Endothelial cell of umbilical vein (primary cell): ENCODE measurements around the gene OTULINL.

Experiments used
- EZH2 ChIP-seq: IDR thresholded peaks from 2 replicates; pipeline ENCODE4 v1.6.1; 2012; ENCODE audit warnings: borderline replicate concordance, low read depth, mild to moderate bottlenecking, moderate library complexity, low read length, inconsistent platforms; ENCODE audit not compliant: severe bottlenecking
- JUN ChIP-seq: IDR thresholded peaks from 2 replicates; pipeline ENCODE4 v1.6.1; 2011; ENCODE audit warnings: borderline replicate concordance, low read depth; ENCODE audit not compliant: insufficient read length, insufficient read depth
- POLR2A ChIP-seq: IDR thresholded peaks from 2 replicates; pipeline ENCODE4 v1.6.1; 2012; ENCODE audit warnings: low read depth, mild to moderate bottlenecking, control low read depth, low read length
- POLR2AphosphoS5 ChIP-seq: IDR thresholded peaks from 2 replicates; pipeline ENCODE4 v1.6.1; 2012; ENCODE audit warnings: low read depth, mild to moderate bottlenecking, control low read depth, low read length, moderate library complexity; ENCODE audit not compliant: insufficient read depth
- TF ChIP-seq, protein P1 (sequence below), 2 donors: IDR thresholded peaks; 1 replicate in 1 of 2; 2 replicates in 1 of 2; pipeline ENCODE4 v1.5.1; 2011; ENCODE audit warnings: low read length in 2 of 2, mild to moderate bottlenecking in 2 of 2, moderate library complexity in 2 of 2, control low read depth in 1 of 2, inconsistent platforms in 1 of 2, low read depth in 1 of 2; ENCODE audit not compliant: insufficient read depth in 1 of 2; ENCODE audit errors: extremely low read depth in 1 of 2
- TF ChIP-seq, protein P2 (sequence below): IDR thresholded peaks from 2 replicates; pipeline ENCODE4 v1.6.1; 2011; ENCODE audit not compliant: insufficient read depth, insufficient read length

DNA sequence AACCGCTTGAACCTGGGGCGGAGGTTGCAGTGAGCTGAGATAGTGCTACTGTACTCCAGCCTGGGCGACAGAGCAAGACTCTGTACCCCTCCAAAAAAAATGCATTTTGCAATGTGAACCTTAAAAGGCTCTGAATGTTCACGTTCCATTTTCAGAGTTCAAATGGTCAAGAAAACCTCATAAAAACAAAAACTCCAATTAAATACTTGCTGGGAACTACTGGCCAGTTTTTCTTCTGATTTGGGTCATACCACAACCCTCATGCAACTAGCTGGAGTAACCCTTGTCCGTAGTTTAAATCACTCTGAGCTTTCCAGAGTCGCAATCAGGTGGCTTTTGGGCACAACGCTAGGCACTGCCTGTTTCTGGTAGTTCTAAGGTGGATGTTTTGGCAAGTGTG is 2.3 kb upstream of the OTULINL start:
- TF ChIP-seq, protein P1, sequence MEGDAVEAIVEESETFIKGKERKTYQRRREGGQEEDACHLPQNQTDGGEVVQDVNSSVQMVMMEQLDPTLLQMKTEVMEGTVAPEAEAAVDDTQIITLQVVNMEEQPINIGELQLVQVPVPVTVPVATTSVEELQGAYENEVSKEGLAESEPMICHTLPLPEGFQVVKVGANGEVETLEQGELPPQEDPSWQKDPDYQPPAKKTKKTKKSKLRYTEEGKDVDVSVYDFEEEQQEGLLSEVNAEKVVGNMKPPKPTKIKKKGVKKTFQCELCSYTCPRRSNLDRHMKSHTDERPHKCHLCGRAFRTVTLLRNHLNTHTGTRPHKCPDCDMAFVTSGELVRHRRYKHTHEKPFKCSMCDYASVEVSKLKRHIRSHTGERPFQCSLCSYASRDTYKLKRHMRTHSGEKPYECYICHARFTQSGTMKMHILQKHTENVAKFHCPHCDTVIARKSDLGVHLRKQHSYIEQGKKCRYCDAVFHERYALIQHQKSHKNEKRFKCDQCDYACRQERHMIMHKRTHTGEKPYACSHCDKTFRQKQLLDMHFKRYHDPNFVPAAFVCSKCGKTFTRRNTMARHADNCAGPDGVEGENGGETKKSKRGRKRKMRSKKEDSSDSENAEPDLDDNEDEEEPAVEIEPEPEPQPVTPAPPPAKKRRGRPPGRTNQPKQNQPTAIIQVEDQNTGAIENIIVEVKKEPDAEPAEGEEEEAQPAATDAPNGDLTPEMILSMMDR (IDR thresholded peaks at IDR 0.05; ENCODE audit: extremely low read depth in 1 of 2, insufficient read depth in 1 of 2, low read depth in 1 of 2, low read length in 2 of 2): no peak
- TF ChIP-seq POLR2A: no peak
- TF ChIP-seq EZH2: no peak
- TF ChIP-seq, protein P2, sequence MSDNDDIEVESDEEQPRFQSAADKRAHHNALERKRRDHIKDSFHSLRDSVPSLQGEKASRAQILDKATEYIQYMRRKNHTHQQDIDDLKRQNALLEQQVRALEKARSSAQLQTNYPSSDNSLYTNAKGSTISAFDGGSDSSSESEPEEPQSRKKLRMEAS: no peak
- TF ChIP-seq POLR2AphosphoS5: no peak
- TF ChIP-seq JUN: no peak
